ENCODE data around the gene GPR68.

The GPR68 gene

GRCh38 chr14:91232603-91233002 lies 11.9 kb downstream of the GPR68 start:
- Histone ChIP-seq H3K36me3 (ENCODE audit: insufficient read depth, insufficient read length, low read length) (no peaks in the 10 kb centered on the region), H3K4me1 (ENCODE audit: insufficient read depth, insufficient read length) (no peaks in the 10 kb centered on the region), H3K27me3 (ENCODE audit: insufficient read depth, insufficient read length) (no peaks in the 10 kb centered on the region), H3K4me3 (ENCODE audit: insufficient read length, low read depth) (no peak overlapping the region), H3K9ac (ENCODE audit: insufficient read length, low read depth) (no peak overlapping the region), H3K9me3 (ENCODE audit: insufficient read depth, low read length) (peaks cover 11% of the 10 kb centered on the region; the same call in 1 of the 2 replicates)
- TF ChIP-seq SUZ12 (IDR thresholded peaks at IDR 0.05; ENCODE audit: extremely low read depth, insufficient read depth, insufficient read length), result no peak
- no peak for TF ChIP-seq ZNF274 (IDR thresholded peaks at IDR 0.05; ENCODE audit: low read depth, low read length)
- no peak for TF ChIP-seq YY1 (IDR thresholded peaks at IDR 0.05; ENCODE audit: insufficient read depth, insufficient read length)
- no peak for DNase-seq (ENCODE audit: low read depth, low spot score)

GRCh38 chr14:91232052-91232451 lies 12.5 kb downstream of the GPR68 start:
- no peaks in the 10 kb centered on the region for H3K36me3 ChIP-seq (ENCODE audit: insufficient read depth, insufficient read length, low read length)
- TF ChIP-seq YY1 (IDR thresholded peaks at IDR 0.05; ENCODE audit: insufficient read depth, insufficient read length) (no peak), ZNF274 (IDR thresholded peaks at IDR 0.05; ENCODE audit: low read depth, low read length) (no peak), SUZ12 (IDR thresholded peaks at IDR 0.05; ENCODE audit: extremely low read depth, insufficient read depth, insufficient read length) (no peak)
- no peaks in the 10 kb centered on the region for H3K27me3 ChIP-seq (ENCODE audit: insufficient read depth, insufficient read length)
- H3K4me3 ChIP-seq (ENCODE audit: insufficient read length, low read depth), result no peak overlapping the region
- H3K4me1 ChIP-seq (ENCODE audit: insufficient read depth, insufficient read length), result no peaks in the 10 kb centered on the region
- no peak for DNase-seq (ENCODE audit: low read depth, low spot score)
- H3K9me3 ChIP-seq (ENCODE audit: insufficient read depth, low read length), result peaks cover 11% of the 10 kb centered on the region; the same call in 1 of the 2 replicates
- H3K9ac ChIP-seq (ENCODE audit: insufficient read length, low read depth), result no peak overlapping the region

- peaks cover 11% of the 10 kb centered on the region; the same call in 1 of the 2 replicates for H3K9me3 ChIP-seq (ENCODE audit: insufficient read depth, low read length)
- H3K4me1 ChIP-seq (ENCODE audit: insufficient read depth, insufficient read length), result no peaks in the 10 kb centered on the region
- no peak overlapping the region for H3K9ac ChIP-seq (ENCODE audit: insufficient read length, low read depth)
- H3K36me3 ChIP-seq (ENCODE audit: insufficient read depth, insufficient read length, low read length), result no peaks in the 10 kb centered on the region
- DNase-seq (ENCODE audit: low read depth, low spot score), result no peak
- TF ChIP-seq ZNF274 (IDR thresholded peaks at IDR 0.05; ENCODE audit: low read depth, low read length), result no peak
- TF ChIP-seq SUZ12 (IDR thresholded peaks at IDR 0.05; ENCODE audit: extremely low read depth, insufficient read depth, insufficient read length), result no peak
- no peak for TF ChIP-seq YY1 (IDR thresholded peaks at IDR 0.05; ENCODE audit: insufficient read depth, insufficient read length)
- H3K4me3 ChIP-seq (ENCODE audit: insufficient read length, low read depth), result no peak overlapping the region
- no peaks in the 10 kb centered on the region for H3K27me3 ChIP-seq (ENCODE audit: insufficient read depth, insufficient read length)
Observed at GRCh38 chr14:91231446-91231845, 13.1 kb downstream of the GPR68 start.

GRCh38 chr14:91230397-91231035 lies 14.0 kb downstream of the GPR68 start:
- Histone ChIP-seq H3K27me3 (ENCODE audit: insufficient read depth, insufficient read length) (no peaks in the 10 kb centered on the region), H3K9me3 (ENCODE audit: insufficient read depth, low read length) (peaks cover 11% of the 10 kb centered on the region; the same call in 1 of the 2 replicates), H3K9ac (ENCODE audit: insufficient read length, low read depth) (no peak overlapping the region), H3K4me3 (ENCODE audit: insufficient read length, low read depth) (no peak overlapping the region), H3K36me3 (ENCODE audit: insufficient read depth, insufficient read length, low read length) (no peaks in the 10 kb centered on the region), H3K4me1 (ENCODE audit: insufficient read depth, insufficient read length) (no peaks in the 10 kb centered on the region)
- no peak for DNase-seq (ENCODE audit: low read depth, low spot score)
- TF ChIP-seq YY1 (IDR thresholded peaks at IDR 0.05; ENCODE audit: insufficient read depth, insufficient read length) (no peak), ZNF274 (IDR thresholded peaks at IDR 0.05; ENCODE audit: low read depth, low read length) (no peak), SUZ12 (IDR thresholded peaks at IDR 0.05; ENCODE audit: extremely low read depth, insufficient read depth, insufficient read length) (no peak)

- Histone ChIP-seq H3K4me1 (ENCODE audit: insufficient read depth, insufficient read length) (no peaks in the 10 kb centered on the region), H3K27me3 (ENCODE audit: insufficient read depth, insufficient read length) (no peaks in the 10 kb centered on the region), H3K9me3 (ENCODE audit: insufficient read depth, low read length) (peaks cover 11% of the 10 kb centered on the region; the same call in 1 of the 2 replicates), H3K4me3 (ENCODE audit: insufficient read length, low read depth) (no peak overlapping the region), H3K36me3 (ENCODE audit: insufficient read depth, insufficient read length, low read length) (peaks cover 6% of the 10 kb centered on the region), H3K9ac (ENCODE audit: insufficient read length, low read depth) (no peak overlapping the region)
- TF ChIP-seq YY1 (IDR thresholded peaks at IDR 0.05; ENCODE audit: insufficient read depth, insufficient read length) (no peak), ZNF274 (IDR thresholded peaks at IDR 0.05; ENCODE audit: low read depth, low read length) (no peak), SUZ12 (IDR thresholded peaks at IDR 0.05; ENCODE audit: extremely low read depth, insufficient read depth, insufficient read length) (no peak)
- DNase-seq (ENCODE audit: low read depth, low spot score), result no peak
Observed at GRCh38 chr14:91229743-91230200, 14.7 kb downstream of the GPR68 start.

- Histone ChIP-seq H3K4me3 (ENCODE audit: insufficient read length, low read depth) (no peak overlapping the region), H3K9me3 (ENCODE audit: insufficient read depth, low read length) (peaks cover 11% of the 10 kb centered on the region; the same call in 1 of the 2 replicates), H3K4me1 (ENCODE audit: insufficient read depth, insufficient read length) (no peaks in the 10 kb centered on the region), H3K36me3 (ENCODE audit: insufficient read depth, insufficient read length, low read length) (peaks cover 9% of the 10 kb centered on the region), H3K9ac (ENCODE audit: insufficient read length, low read depth) (no peak overlapping the region), H3K27me3 (ENCODE audit: insufficient read depth, insufficient read length) (no peaks in the 10 kb centered on the region)
- TF ChIP-seq YY1 (IDR thresholded peaks at IDR 0.05; ENCODE audit: insufficient read depth, insufficient read length), result no peak
- TF ChIP-seq SUZ12 (IDR thresholded peaks at IDR 0.05; ENCODE audit: extremely low read depth, insufficient read depth, insufficient read length), result no peak
- no peak for TF ChIP-seq ZNF274 (IDR thresholded peaks at IDR 0.05; ENCODE audit: low read depth, low read length)
- no peak for DNase-seq (ENCODE audit: low read depth, low spot score)
Observed at GRCh38 chr14:91229005-91229382, 15.5 kb downstream of the GPR68 start.

GRCh38 chr14:91228112-91229004 lies 16.1 kb downstream of the GPR68 start:
- Histone ChIP-seq H3K4me3 (ENCODE audit: insufficient read length, low read depth) (no peak overlapping the region), H3K36me3 (ENCODE audit: insufficient read depth, insufficient read length, low read length) (peaks cover 9% of the 10 kb centered on the region), H3K27me3 (ENCODE audit: insufficient read depth, insufficient read length) (no peaks in the 10 kb centered on the region), H3K4me1 (ENCODE audit: insufficient read depth, insufficient read length) (no peaks in the 10 kb centered on the region), H3K9me3 (ENCODE audit: insufficient read depth, low read length) (peaks cover 11% of the 10 kb centered on the region; the same call in 1 of the 2 replicates), H3K9ac (ENCODE audit: insufficient read length, low read depth) (no peak overlapping the region)
- TF ChIP-seq SUZ12 (IDR thresholded peaks at IDR 0.05; ENCODE audit: extremely low read depth, insufficient read depth, insufficient read length), result no peak
- no peak for TF ChIP-seq YY1 (IDR thresholded peaks at IDR 0.05; ENCODE audit: insufficient read depth, insufficient read length)
- no peak for TF ChIP-seq ZNF274 (IDR thresholded peaks at IDR 0.05; ENCODE audit: low read depth, low read length)
- DNase-seq (ENCODE audit: low read depth, low spot score), result no peak
